ENCODE measurements around the gene TMEM203. TPM values are rescaled to one million over a fixed set of nuclear protein-coding genes. Genes with fewer than 3 reads are reported as not detected.

TMEM203 gene
- total and polyA plus RNA-seq, 2 of the 13 experiments (the other 11 are each of a cell fraction or from before 2014, with no cell fraction given) = 23.4 to 36.7 TPM

GRCh38 chr9:137240318-137240840 lies 34.9 kb upstream of the TMEM203 start (continued):
- TF ChIP-seq DDIT3 (CRISPR knock-in tag; IDR thresholded peaks at IDR 0.05) (no peak), TIGD3 (CRISPR knock-in tag; IDR thresholded peaks at IDR 0.05; ENCODE audit: borderline replicate concordance) (peak; percentile 90; the same call in 1 of the 2 replicates), GRHL1 (CRISPR knock-in tag; conservative IDR thresholded peaks at IDR 0.05) (no peak), ADNP (CRISPR knock-in tag; IDR thresholded peaks at IDR 0.05) (no peak), ZFP90 (CRISPR knock-in tag; IDR thresholded peaks at IDR 0.05; ENCODE audit: borderline replicate concordance) (0 out of 2 replicates have a peak, but pooled peaks have one; percentile 76), NPAS2 (CRISPR knock-in tag; IDR thresholded peaks at IDR 0.05; ENCODE audit: borderline replicate concordance) (no peak), ZNF256 (CRISPR knock-in tag; conservative IDR thresholded peaks at IDR 0.05) (0 out of 2 replicates have a peak, but pooled peaks have one; percentile 24), ZNF546 (CRISPR knock-in tag; conservative IDR thresholded peaks at IDR 0.05) (0 out of 2 replicates have a peak, but pooled peaks have one; percentile 26), MAX (IDR thresholded peaks at IDR 0.05) (no peak), ZNF292 (CRISPR knock-in tag; IDR thresholded peaks at IDR 0.05; ENCODE audit: borderline replicate concordance, low read depth) (no peak), CCDC6 (CRISPR knock-in tag; IDR thresholded peaks at IDR 0.05) (no peak), CENPBD1 (CRISPR knock-in tag; IDR thresholded peaks at IDR 0.05; ENCODE audit: borderline replicate concordance, low read depth) (no peak), ZNF512B (CRISPR knock-in tag; IDR thresholded peaks at IDR 0.05; ENCODE audit: borderline replicate concordance) (no peak), ZNF496 (CRISPR knock-in tag; IDR thresholded peaks at IDR 0.05; ENCODE audit: insufficient replicate concordance) (no peak), CEBPB (IDR thresholded peaks at IDR 0.05; ENCODE audit: borderline replicate concordance, low read depth, low read length) (no peak), FOXO1 (CRISPR knock-in tag; IDR thresholded peaks at IDR 0.05) (no peak), ZNF251 (CRISPR knock-in tag; IDR thresholded peaks at IDR 0.05) (no peak), YEATS4 (CRISPR knock-in tag; IDR thresholded peaks at IDR 0.05; ENCODE audit: borderline replicate concordance) (peak; percentile 93), FOXA3 (CRISPR knock-in tag; IDR thresholded peaks at IDR 0.05) (peak; percentile 31), ZNF12 (CRISPR knock-in tag; IDR thresholded peaks at IDR 0.05) (peak; percentile 61; the same call in 1 of the 2 replicates), ZNF382 (CRISPR knock-in tag; IDR thresholded peaks at IDR 0.05; ENCODE audit: borderline replicate concordance) (no peak)
